Adrenal gland (tissue), 12 donors: ENCODE measurements around the gene SOAT2. TPM values are rescaled to one million over a fixed set of nuclear protein-coding genes. Genes with fewer than 3 reads are reported as not detected.

ENCODE experiments used
- DNase-seq, 7 donors: peaks; one replicate each; pipeline ENCODE4 v3.0.0-alpha.2; 2019 to 2020
- H3K27ac ChIP-seq, 5 donors: fragments of 200-600 bp; sonication (generic) in 4 of 5; 1 replicate in 3 of 5; 2 replicates in 2 of 5; pipeline versions ENCODE4 v1.5.1 to v1.8.0; 2016 to 2020; ENCODE audit warnings: mild to moderate bottlenecking in 1 of 5
- H3K27me3 ChIP-seq: fragments of 200-600 bp; 2 replicates; pipeline ENCODE4 v1.8.0; 2021
- H3K36me3 ChIP-seq, 2 donors: fragments of 200-600 bp; replicated peaks in 1 of 2; 1 replicate in 1 of 2; 2 replicates in 1 of 2; pipeline versions ENCODE4 v1.5.1 to v1.8.0; 2018 to 2022
- H3K4me1 ChIP-seq, 2 donors: fragments of 200-600 bp; replicated peaks in 1 of 2; 1 replicate in 1 of 2; 2 replicates in 1 of 2; pipeline versions ENCODE4 v1.5.1 to v1.8.0; 2018 to 2021
- H3K4me3 ChIP-seq, 4 donors: fragments of 200-600 bp; sonication (generic) in 3 of 4; one replicate each; pipeline ENCODE4 v1.5.1; 2016 to 2018
- H3K9me3 ChIP-seq, 3 donors: fragments of 200-600 bp; sonication (generic) in 1 of 3; replicated peaks in 1 of 3; 1 replicate in 2 of 3; 2 replicates in 1 of 3; pipeline versions ENCODE4 v1.5.1 to v1.8.0; 2016 to 2021
- POLR2A ChIP-seq, 2 donors: fragments of 450-650 bp; IDR thresholded peaks; one replicate each; pipeline ENCODE4 v1.6.1; 2017; ENCODE audit warnings: antibody characterized with exemption in 2 of 2, mild to moderate bottlenecking in 2 of 2, moderate library complexity in 1 of 2
- WGBS, 4 donors: extraction: QIAGEN DNeasy Blood & Tissue Kit in 2 of 4; methylation state at CpG; one replicate each; pipeline versions ENCODE4 v1.1.5 to v1.1.7; 2013 to 2017; 5-methylcytosine and 5-hydroxymethylcytosine counted together
- intact Hi-C, 2 donors: fragments of 100-400 bp; cut with DNase I; formaldehyde crosslinking; loops; one replicate each; pipeline versions ENCODE4 v1.14.1 to v1.15.0; 2022 to 2023
- polyA plus RNA-seq, 3 donors: library from polyadenylated mRNA; stranded (reverse); fragments of 200-250 nt in 2 of 3; fragments of 350-450 nt in 1 of 3; fragmentation: Illumina TruSeq in 1 of 3; extraction: RNeasy Lipid Tissue Mini Kit (QIAGEN cat#74804) in 1 of 3; gene quantifications; one replicate each; pipeline ENCODE4 v1.2.3, GENCODE V29; 2013 to 2014
- total RNA-seq, 9 donors: library from RNA; depleted of rRNA in 4 of 9; stranded (reverse); fragments of >200 nt in 4 of 9; fragments of 120-200 nt in 1 of 9; fragmentation: NEBNext Ultra II Directional in 1 of 9; extraction: Animal tissue kit (Norgen Biotek cat#: 25700) in 1 of 9; gene quantifications; one replicate each; pipeline versions ENCODE4 v1.1.0 to v1.2.4, GENCODE V29; 2013 to 2023
- TF ChIP-seq, protein P1 (sequence below), 6 experiments: fragments of 450-650 bp in 4 of 6; fragments of 200-600 bp in 2 of 6; sonication (generic) in 1 of 6; IDR thresholded peaks; 1 replicate in 5 of 6; 2 replicates in 1 of 6; pipeline versions ENCODE4 v1.5.1 to v1.8.0; 2016 to 2021; ENCODE audit warnings: antibody characterized with exemption in 6 of 6, mild to moderate bottlenecking in 2 of 6, moderate library complexity in 1 of 6
- donor health status: healthy with polysubstance abuse.
- donor health status: Bipolar disorder and iron deficiency.
- donor health status: DM: yes; HTN: yes; CAD: no.
- donor health status: DM: no; HTN: no; CAD: no.
- donor health status: DM: no; HTN: no; CAD: no.
- donor health status: DM: yes; HTN: yes; CAD: no.

The SOAT2 gene
- total and polyA plus RNA-seq, 12 donors = 0.34 to 0.79 (median 0.48) TPM; not detected in 9

- DNase-seq = no peak
- Histone ChIP-seq H3K4me3 (no peak overlapping the region), H3K4me1 (no peaks in the 10 kb centered on the region), H3K36me3 (no peaks in the 10 kb centered on the region), H3K27ac (no peak overlapping the region), H3K9me3 (no peaks in the 10 kb centered on the region), H3K27me3 (no peaks in the 10 kb centered on the region)
- intact Hi-C loops = no loop called here
- TF ChIP-seq, protein P1, sequence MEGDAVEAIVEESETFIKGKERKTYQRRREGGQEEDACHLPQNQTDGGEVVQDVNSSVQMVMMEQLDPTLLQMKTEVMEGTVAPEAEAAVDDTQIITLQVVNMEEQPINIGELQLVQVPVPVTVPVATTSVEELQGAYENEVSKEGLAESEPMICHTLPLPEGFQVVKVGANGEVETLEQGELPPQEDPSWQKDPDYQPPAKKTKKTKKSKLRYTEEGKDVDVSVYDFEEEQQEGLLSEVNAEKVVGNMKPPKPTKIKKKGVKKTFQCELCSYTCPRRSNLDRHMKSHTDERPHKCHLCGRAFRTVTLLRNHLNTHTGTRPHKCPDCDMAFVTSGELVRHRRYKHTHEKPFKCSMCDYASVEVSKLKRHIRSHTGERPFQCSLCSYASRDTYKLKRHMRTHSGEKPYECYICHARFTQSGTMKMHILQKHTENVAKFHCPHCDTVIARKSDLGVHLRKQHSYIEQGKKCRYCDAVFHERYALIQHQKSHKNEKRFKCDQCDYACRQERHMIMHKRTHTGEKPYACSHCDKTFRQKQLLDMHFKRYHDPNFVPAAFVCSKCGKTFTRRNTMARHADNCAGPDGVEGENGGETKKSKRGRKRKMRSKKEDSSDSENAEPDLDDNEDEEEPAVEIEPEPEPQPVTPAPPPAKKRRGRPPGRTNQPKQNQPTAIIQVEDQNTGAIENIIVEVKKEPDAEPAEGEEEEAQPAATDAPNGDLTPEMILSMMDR (IDR thresholded peaks at IDR 0.05) = no peak
- no peak for TF ChIP-seq POLR2A (IDR thresholded peaks at IDR 0.05)
Observed at GRCh38 chr12:53152390-53152789, 49.1 kb downstream of the SOAT2 start.

GRCh38 chr12:53159195-53159839 lies 56.0 kb downstream of the SOAT2 start:
- DNase-seq = peak; percentile 80 to 96 (median 87)
- Histone ChIP-seq H3K4me1 (peaks cover 0 to 3% of the 10 kb centered on the region in 2 donors), H3K9me3 (no peaks in the 10 kb centered on the region), H3K36me3 (no peaks in the 10 kb centered on the region), H3K27me3 (no peaks in the 10 kb centered on the region), H3K4me3 (no peak overlapping the region), H3K27ac (no peak overlapping the region)
- intact Hi-C loops = no loop called here
- TF ChIP-seq, protein P1 (IDR thresholded peaks at IDR 0.05) = peak; percentile 93 to 99 (median 97)
- TF ChIP-seq POLR2A (IDR thresholded peaks at IDR 0.05) = no peak
- 8 to 17% (median 14%) methylated on average over 9 to 14 of the region's 14 CpGs for WGBS, 4 donors

DNA sequence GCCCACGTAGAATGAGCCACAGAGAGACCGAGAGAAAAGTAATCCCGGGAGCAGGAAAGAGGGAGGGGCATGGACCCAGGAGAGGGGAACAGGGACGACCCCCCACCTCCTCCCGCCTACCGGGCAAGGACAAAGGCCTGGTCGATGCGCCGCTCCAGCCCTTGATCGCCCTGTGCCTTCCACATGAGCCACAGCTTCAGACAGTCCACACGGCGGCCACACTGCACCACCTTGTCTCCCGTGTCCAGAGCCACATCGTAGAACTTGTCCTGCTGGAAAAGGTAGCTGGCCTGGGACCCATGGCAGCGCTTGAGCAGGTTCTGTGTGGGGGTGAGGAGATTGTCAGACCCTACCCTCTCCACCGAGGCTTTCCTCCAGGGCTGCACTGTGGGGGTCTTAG lies 56.7 kb downstream of the SOAT2 start:
- TF ChIP-seq, protein P1 (IDR thresholded peaks at IDR 0.05) = no peak
- no peak for TF ChIP-seq POLR2A (IDR thresholded peaks at IDR 0.05)
- intact Hi-C loops = loop anchor here (2.0 to 5.0 kb wide), 2 partner anchors 37 to 39 kb away; no protein-coding TSS in a partner anchor
- no peak for DNase-seq
- H3K4me3 ChIP-seq = no peak overlapping the region
- no peak overlapping the region for H3K27ac ChIP-seq
- H3K27me3 ChIP-seq = no peaks in the 10 kb centered on the region
- no peaks in the 10 kb centered on the region for H3K9me3 ChIP-seq
- 84 to 93% (median 89%) methylated on average over 16 of the region's 16 CpGs for WGBS, 4 donors
- H3K36me3 ChIP-seq = no peaks in the 10 kb centered on the region
- H3K4me1 ChIP-seq = peaks cover 0 to 3% of the 10 kb centered on the region in 2 donors

DNA sequence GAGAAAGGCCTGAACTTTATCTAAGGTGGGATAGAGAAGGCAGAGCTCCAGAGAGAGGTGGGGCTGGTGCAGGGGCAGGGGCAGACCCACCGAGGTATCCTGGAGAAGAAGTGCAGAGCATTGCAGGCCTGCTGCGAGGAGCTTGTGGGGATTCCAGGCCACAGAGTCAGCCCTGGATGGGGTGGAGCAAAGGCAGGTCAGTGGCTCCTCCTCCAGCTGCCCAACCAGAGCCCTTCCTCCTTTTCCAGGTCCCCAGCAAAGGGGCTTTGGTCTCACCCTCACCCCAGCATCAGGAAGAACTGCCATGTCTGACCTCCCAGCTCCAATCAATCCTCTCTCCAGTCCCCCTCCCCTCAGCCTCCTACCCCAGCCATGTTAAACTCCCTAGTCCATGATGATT lies 57.4 kb downstream of the SOAT2 start:
- TF ChIP-seq, protein P1 (IDR thresholded peaks at IDR 0.05) = no peak
- no peak for TF ChIP-seq POLR2A (IDR thresholded peaks at IDR 0.05)
- Histone ChIP-seq H3K36me3 (no peaks in the 10 kb centered on the region), H3K27me3 (no peaks in the 10 kb centered on the region), H3K27ac (no peak overlapping the region), H3K9me3 (no peaks in the 10 kb centered on the region), H3K4me1 (peaks cover 0 to 3% of the 10 kb centered on the region in 2 donors), H3K4me3 (no peak overlapping the region)
- no peak for DNase-seq
- WGBS, 4 donors = 75 to 92% (median 81%) methylated on average over 2 of the region's 2 CpGs
- intact Hi-C loops = loop anchor here (2.0 to 5.0 kb wide), 2 partner anchors 37 to 38 kb away; no protein-coding TSS in a partner anchor
